Measurements from ENCODE around the gene ADO.
A peak's percentile ranks its signal among the peaks of the same experiment; 100 is the strongest.

ADO gene

DNA sequence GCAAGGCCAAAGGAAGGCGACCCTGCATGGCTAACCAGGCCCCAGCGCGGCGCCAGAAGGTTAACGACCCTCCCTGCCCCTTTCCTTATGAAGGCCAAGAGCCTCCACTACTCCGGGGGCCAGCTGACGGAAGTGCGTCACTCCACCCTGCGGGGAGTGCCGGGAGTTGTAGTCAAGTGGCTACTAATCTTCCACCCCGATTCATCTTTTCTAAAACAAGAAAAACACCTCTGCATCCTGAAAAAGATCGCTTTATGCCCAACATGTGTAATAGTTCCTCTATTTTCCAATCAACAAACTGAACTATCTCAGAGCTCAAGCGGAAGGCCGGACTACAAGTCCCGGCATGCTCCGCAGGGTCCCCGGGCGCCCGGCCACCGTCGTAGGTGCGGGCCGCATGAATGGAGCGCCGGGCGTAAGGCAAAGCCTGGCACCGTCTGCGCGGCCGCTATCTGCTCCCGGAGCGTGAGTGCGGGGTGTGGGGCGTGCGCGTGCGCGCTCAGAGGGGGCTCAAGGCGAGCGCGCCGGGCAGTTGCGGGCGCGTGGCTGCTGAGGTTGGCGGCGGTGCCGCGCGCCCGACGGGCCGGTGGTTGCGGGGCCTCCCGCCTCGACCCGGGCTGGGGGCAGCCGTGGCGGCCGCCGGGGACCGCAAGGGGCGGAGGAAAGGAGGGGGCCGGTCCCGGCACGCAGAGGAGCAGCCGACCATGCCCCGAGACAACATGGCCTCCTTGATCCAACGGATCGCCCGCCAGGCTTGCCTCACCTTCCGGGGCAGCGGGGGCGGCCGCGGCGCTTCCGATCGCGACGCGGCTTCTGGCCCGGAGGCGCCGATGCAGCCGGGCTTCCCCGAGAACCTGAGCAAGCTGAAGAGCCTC is at the start of gene ADO:
Gene ADO (plus strand): TSS at position 365 of the 875 bp plus-strand sequence. CDS start 340 bp downstream, at position 705.
- H3K9me3 Mint-ChIP-seq = no peaks in the 10 kb centered on the region
- H3K27ac Mint-ChIP-seq = peak within 1 kb of the TSS; percentile 100
- H3K4me1 Mint-ChIP-seq (ENCODE audit: low read depth) = peaks cover 44% of the 10 kb centered on the region
- peaks cover 6% of the 10 kb centered on the region for H3K27me3 Mint-ChIP-seq
- peaks cover 30% of the 10 kb centered on the region for H3K36me3 Mint-ChIP-seq (ENCODE audit: low read depth)
- peak within 1 kb of the TSS; percentile 98 for H3K4me3 Mint-ChIP-seq

DNA sequence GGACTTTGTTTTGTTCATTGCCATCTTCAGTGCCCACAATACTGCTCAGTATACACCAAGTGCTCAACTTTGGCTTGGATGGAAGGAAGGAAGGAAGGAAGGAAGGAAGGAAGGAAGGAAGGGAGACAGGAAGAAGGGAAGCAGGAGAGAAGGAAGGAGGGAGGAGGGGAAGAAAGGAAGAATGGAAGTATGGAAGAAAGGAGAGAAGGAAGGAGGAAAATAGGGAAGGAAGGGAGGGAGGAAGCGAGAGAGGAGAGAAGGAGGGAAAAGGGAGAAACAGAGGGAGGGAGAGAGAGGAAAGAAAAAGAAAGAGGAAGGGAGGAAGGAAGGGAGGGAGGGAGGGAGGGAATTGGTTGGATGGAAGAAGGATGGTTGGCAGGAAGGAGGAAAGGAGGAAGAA is 49.6 kb upstream of the ADO start:
- no peak overlapping the region for H3K27ac Mint-ChIP-seq
- H3K36me3 Mint-ChIP-seq (ENCODE audit: low read depth) = no peaks in the 10 kb centered on the region
- peaks cover 32% of the 10 kb centered on the region for H3K4me1 Mint-ChIP-seq (ENCODE audit: low read depth)
- no peak overlapping the region for H3K4me3 Mint-ChIP-seq
- peaks cover 3% of the 10 kb centered on the region for H3K27me3 Mint-ChIP-seq
- peaks cover 7% of the 10 kb centered on the region for H3K9me3 Mint-ChIP-seq

- H3K9me3 Mint-ChIP-seq = peaks cover 7% of the 10 kb centered on the region
- peak overlapping the region; percentile 9 for H3K27ac Mint-ChIP-seq
- peaks cover 3% of the 10 kb centered on the region for H3K27me3 Mint-ChIP-seq
- H3K4me3 Mint-ChIP-seq = peak overlapping the region; percentile 8
- H3K36me3 Mint-ChIP-seq (ENCODE audit: low read depth) = no peaks in the 10 kb centered on the region
- peaks cover 32% of the 10 kb centered on the region for H3K4me1 Mint-ChIP-seq (ENCODE audit: low read depth)
Measured at GRCh38 chr10:62755662-62756653, 48.6 kb upstream of the ADO start.

DNA sequence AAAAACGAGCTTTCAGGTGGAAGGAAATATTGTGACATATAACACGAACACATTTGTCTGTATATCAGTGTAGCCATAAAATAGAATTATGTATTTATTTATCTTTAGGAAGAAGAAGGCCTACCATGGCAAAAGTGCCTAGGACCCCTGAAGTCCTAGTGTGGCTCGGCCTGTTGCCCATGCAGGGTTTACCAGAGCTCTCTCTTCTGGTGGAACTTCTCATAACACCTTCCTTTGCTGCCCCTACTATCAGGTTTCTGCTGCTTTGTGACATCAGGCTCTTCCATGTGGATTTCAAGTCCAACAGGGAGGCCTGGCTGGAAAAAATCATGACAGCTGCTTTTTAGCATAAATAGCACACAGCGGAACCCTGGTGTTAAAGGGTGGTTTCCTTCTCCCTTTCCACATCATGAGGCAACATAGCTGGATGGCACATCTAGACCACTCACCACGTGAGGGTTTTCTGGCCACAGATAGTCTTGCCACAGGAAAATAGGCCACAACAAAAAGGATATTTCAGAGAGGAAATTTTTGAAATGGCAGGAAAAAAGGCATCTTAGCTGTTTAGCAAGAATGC is 44.8 kb upstream of the ADO start:
- Mint-ChIP-seq H3K36me3 (ENCODE audit: low read depth) (no peaks in the 10 kb centered on the region), H3K4me3 (no peak overlapping the region), H3K27ac (no peak overlapping the region)

DNA sequence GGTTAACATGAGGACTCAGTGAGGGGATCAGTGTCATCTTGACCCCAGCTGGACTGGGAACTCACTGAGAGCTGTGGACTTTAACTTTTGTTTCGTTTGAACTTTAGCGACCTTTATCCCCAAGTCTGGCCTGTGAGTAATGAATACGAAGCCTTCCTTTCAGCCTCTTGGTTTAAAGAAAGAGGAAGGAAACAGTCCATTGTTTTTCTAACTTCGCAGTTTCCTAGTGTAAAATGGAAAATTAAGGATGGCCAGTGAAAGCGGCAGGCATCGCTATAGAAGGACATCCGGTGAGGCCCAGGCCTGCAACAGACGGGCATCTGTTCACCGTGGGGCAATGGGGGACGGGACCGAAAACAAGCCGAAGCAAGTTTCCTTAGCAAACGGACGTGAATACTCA is 44.1 kb upstream of the ADO start:
- Mint-ChIP-seq H3K4me1 (ENCODE audit: low read depth) (peaks cover 32% of the 10 kb centered on the region), H3K27ac (no peak overlapping the region), H3K27me3 (peaks cover 3% of the 10 kb centered on the region), H3K36me3 (ENCODE audit: low read depth) (no peaks in the 10 kb centered on the region), H3K4me3 (no peak overlapping the region), H3K9me3 (no peaks in the 10 kb centered on the region)

More for the DNA sequence above, 44.8 kb upstream of the ADO start:
- Mint-ChIP-seq H3K9me3 (peaks cover 2% of the 10 kb centered on the region), H3K4me1 (ENCODE audit: low read depth) (peaks cover 38% of the 10 kb centered on the region), H3K27me3 (peaks cover 3% of the 10 kb centered on the region)

DNA sequence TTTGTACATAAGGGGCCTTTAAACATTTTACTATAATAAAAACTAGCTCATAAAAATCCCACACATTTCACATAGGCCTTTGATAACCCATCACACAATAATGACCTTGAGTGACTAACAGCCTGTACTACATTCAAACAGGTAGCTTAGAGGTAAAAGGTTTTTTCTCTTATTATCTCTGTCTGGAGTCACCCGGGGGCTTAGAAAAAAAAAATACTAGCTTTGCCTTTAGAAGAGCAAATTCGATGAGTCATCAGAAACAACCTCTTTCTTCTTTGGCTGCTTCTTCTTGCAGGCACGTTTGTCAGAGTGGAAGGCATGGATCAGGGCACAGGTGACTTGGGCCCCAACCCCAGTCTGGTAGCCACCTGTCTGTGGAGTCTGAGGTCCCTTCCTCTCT is 43.4 kb upstream of the ADO start:
- no peak overlapping the region for H3K4me3 Mint-ChIP-seq
- H3K4me1 Mint-ChIP-seq (ENCODE audit: low read depth) = peaks cover 26% of the 10 kb centered on the region
- no peaks in the 10 kb centered on the region for H3K36me3 Mint-ChIP-seq (ENCODE audit: low read depth)
- peaks cover 3% of the 10 kb centered on the region for H3K27me3 Mint-ChIP-seq
- no peaks in the 10 kb centered on the region for H3K9me3 Mint-ChIP-seq
- no peak overlapping the region for H3K27ac Mint-ChIP-seq

DNA sequence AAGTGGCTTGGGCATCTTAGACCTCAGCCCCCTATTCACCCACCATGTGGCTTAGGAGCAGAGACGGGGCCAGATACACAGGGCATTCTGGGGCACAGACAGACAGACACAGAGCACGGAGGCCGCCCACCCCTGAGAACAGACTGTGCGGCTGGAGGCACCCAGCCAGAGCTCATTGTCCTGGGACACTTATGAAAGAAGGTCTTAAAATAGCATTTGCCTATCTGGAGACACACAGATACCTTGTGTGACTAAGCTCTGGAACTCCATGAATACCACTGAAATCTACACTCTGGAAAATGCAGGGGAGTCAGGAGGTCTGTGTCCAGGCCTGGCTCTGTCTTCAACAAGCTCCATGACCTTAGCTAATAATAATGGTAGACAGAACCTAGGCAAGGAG is 41.4 kb upstream of the ADO start:
- H3K27me3 Mint-ChIP-seq = peaks cover 3% of the 10 kb centered on the region
- peaks cover 24% of the 10 kb centered on the region for H3K4me1 Mint-ChIP-seq (ENCODE audit: low read depth)
- no peak overlapping the region for H3K4me3 Mint-ChIP-seq
- H3K36me3 Mint-ChIP-seq (ENCODE audit: low read depth) = no peaks in the 10 kb centered on the region
- no peaks in the 10 kb centered on the region for H3K9me3 Mint-ChIP-seq
- H3K27ac Mint-ChIP-seq = no peak overlapping the region

GRCh38 chr10:62764011-62764410 is 40.5 kb upstream of the ADO start:
- H3K27me3 Mint-ChIP-seq = no peaks in the 10 kb centered on the region
- H3K4me3 Mint-ChIP-seq = no peak overlapping the region
- no peaks in the 10 kb centered on the region for H3K9me3 Mint-ChIP-seq
- no peak overlapping the region for H3K27ac Mint-ChIP-seq
- no peaks in the 10 kb centered on the region for H3K36me3 Mint-ChIP-seq (ENCODE audit: low read depth)
- H3K4me1 Mint-ChIP-seq (ENCODE audit: low read depth) = peaks cover 25% of the 10 kb centered on the region

DNA sequence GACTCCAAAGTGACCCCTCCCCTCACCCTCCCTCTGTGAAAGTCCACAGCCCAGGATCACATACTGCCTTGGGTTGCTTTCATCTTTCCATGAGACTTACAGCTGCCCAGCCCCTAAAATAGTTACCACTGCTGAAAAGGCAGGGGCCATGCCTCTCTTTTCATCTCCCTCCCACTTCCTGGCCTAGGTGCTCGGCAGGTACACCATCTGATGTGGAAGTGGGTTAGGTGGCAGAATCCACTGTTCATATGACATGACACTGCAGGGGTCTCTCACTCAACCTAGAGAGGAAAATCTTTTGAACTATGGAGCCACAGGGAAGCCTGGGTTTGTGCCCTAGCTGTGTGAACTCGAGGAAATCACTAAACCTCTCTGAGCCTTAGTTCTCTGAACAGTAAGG is 38.8 kb upstream of the ADO start:
- Mint-ChIP-seq H3K27me3 (no peaks in the 10 kb centered on the region), H3K4me3 (no peak overlapping the region), H3K4me1 (ENCODE audit: low read depth) (peaks cover 29% of the 10 kb centered on the region), H3K36me3 (ENCODE audit: low read depth) (no peaks in the 10 kb centered on the region), H3K9me3 (no peaks in the 10 kb centered on the region), H3K27ac (no peak overlapping the region)

DNA sequence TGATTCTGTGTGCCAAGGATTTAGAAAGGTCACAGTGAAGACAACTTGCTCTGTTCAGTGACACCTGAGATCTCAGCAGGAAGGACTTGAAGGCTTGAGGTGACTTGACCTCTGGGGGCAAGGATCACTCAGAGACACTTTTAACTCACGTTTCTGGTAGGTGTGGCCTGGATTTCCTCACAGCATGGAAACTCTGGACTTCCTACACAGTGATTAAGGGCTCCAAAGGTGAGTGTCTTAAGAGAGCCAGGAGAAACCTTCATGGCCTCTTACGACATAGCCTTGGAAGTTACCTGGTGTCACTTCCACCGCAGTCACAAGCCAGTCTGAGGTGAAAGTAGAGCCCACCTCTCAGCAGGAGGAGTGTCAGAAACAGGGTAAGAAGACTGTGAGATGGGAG is 38.1 kb upstream of the ADO start:
- no peaks in the 10 kb centered on the region for H3K36me3 Mint-ChIP-seq (ENCODE audit: low read depth)
- no peak overlapping the region for H3K27ac Mint-ChIP-seq
- H3K4me1 Mint-ChIP-seq (ENCODE audit: low read depth) = peaks cover 22% of the 10 kb centered on the region
- no peak overlapping the region for H3K4me3 Mint-ChIP-seq
- H3K9me3 Mint-ChIP-seq = no peaks in the 10 kb centered on the region
- H3K27me3 Mint-ChIP-seq = no peaks in the 10 kb centered on the region

- Mint-ChIP-seq H3K27me3 (peaks cover 5% of the 10 kb centered on the region), H3K4me1 (ENCODE audit: low read depth) (peaks cover 25% of the 10 kb centered on the region), H3K9me3 (no peaks in the 10 kb centered on the region), H3K27ac (peak overlapping the region; percentile 15), H3K36me3 (ENCODE audit: low read depth) (no peaks in the 10 kb centered on the region), H3K4me3 (no peak overlapping the region)
Measured at GRCh38 chr10:62769574-62770242, 34.8 kb upstream of the ADO start.

DNA sequence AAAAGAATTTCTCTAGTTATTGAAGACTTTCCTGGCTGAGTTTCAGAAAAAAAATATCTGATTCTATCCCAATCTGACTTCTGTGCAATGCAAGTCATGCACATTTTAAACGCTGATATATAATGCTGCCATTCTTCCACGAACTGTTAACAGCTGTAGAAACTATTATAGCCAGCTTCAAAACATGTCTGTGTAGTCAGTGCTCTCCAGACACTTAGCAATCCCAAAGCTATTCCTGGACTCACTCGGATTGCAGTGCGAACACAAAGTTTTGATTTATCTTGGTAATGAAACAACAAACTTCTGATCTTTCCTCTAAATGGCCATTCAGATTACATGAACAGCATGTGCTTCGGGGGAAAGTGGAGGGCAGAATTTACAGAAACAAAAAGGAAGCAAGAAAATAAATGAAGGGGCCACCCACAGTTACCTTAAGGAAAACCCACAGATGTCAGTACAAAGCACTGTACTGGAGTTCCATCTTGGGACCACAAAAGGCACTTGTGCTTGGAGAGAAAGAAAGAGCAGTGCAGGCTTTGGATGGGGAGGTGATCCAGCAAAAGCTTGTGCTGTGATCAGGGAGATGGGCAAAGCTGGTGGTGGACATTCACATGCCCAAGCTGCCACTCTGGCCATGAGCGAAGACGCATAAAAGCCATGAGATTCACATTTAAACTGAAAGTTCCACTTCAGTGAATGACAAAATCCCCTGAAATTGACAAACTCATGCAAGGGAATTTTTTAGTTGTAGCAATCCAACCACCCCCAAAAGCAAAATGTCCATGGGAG is 32.1 kb upstream of the ADO start:
- no peaks in the 10 kb centered on the region for H3K36me3 Mint-ChIP-seq (ENCODE audit: low read depth)
- peaks cover 32% of the 10 kb centered on the region for H3K4me1 Mint-ChIP-seq (ENCODE audit: low read depth)
- peak overlapping the region; percentile 5 for H3K27ac Mint-ChIP-seq
- H3K9me3 Mint-ChIP-seq = no peaks in the 10 kb centered on the region
- peaks cover 5% of the 10 kb centered on the region for H3K27me3 Mint-ChIP-seq
- H3K4me3 Mint-ChIP-seq = no peak overlapping the region

- Mint-ChIP-seq H3K4me3 (no peak overlapping the region), H3K9me3 (no peaks in the 10 kb centered on the region), H3K27me3 (no peaks in the 10 kb centered on the region), H3K36me3 (ENCODE audit: low read depth) (no peaks in the 10 kb centered on the region), H3K4me1 (ENCODE audit: low read depth) (peaks cover 46% of the 10 kb centered on the region), H3K27ac (no peak overlapping the region)
Measured at GRCh38 chr10:62778125-62778524, 26.4 kb upstream of the ADO start.
